Ascending aorta (tissue), 2 donors: ENCODE results near the gene GRIK3. TPM values are rescaled to one million over a fixed set of nuclear protein-coding genes. Genes with fewer than 3 reads are reported as not detected.

Source experiments
- DNase-seq, 2 donors: peaks; one replicate each; pipeline ENCODE4 v3.0.0-alpha.2; 2019; ENCODE audit warnings: low spot score in 2 of 2
- H3K27ac ChIP-seq, 2 donors: fragments of 200-600 bp; sonication (generic); one replicate each; pipeline ENCODE4 v1.5.1; 2016 to 2017; ENCODE audit warnings: mild to moderate bottlenecking in 1 of 2
- H3K27me3 ChIP-seq: fragments of 200-600 bp; sonication (generic); one replicate; pipeline ENCODE4 v1.5.1; 2017
- H3K36me3 ChIP-seq, 2 donors: fragments of 200-600 bp; sonication (generic); one replicate each; pipeline ENCODE4 v1.5.1; 2016
- H3K4me1 ChIP-seq, 2 donors: fragments of 200-600 bp; sonication (generic); one replicate each; pipeline ENCODE4 v1.5.1; 2016 to 2017; ENCODE audit warnings: mild to moderate bottlenecking in 1 of 2
- H3K4me3 ChIP-seq, 2 donors: fragments of 200-600 bp; sonication (generic); one replicate each; pipeline ENCODE4 v1.5.1; 2016 to 2017; ENCODE audit warnings: mild to moderate bottlenecking in 1 of 2
- H3K9me3 ChIP-seq, 2 donors: fragments of 200-600 bp; sonication (generic); one replicate each; pipeline ENCODE4 v1.5.1; 2016
- CTCF ChIP-seq, 3 experiments: fragments of 200-600 bp in 2 of 3; fragments of 450-650 bp in 1 of 3; sonication (generic) in 2 of 3; IDR thresholded peaks; one replicate each; pipeline ENCODE4 v1.5.1; 2016 to 2019; ENCODE audit warnings: antibody characterized with exemption in 3 of 3, mild to moderate bottlenecking in 1 of 3, moderate library complexity in 1 of 3
- intact Hi-C: fragments of 100-400 bp; cut with DNase I; formaldehyde crosslinking; loops from one replicate; pipeline ENCODE4 v1.15.1; 2023
- total RNA-seq: library from RNA; depleted of rRNA; stranded (reverse); fragments of >200 nt; gene quantifications from one replicate; pipeline ENCODE4 v1.1.0, GENCODE V29; 2016

Gene GRIK3
- total RNA-seq, 1 donor from 2014 or later: under 0.01 TPM

- no peak for TF ChIP-seq CTCF (IDR thresholded peaks at IDR 0.05)
- Histone ChIP-seq H3K9me3 (no peaks in the 10 kb centered on the region), H3K4me1 (no peaks in the 10 kb centered on the region), H3K4me3 (no peak overlapping the region), H3K27me3 (no peaks in the 10 kb centered on the region), H3K27ac (no peak overlapping the region), H3K36me3 (no peaks in the 10 kb centered on the region)
- intact Hi-C loops: no loop called here
- DNase-seq: no peak
These were observed 21.3 kb upstream of the GRIK3 start for GRCh38 chr1:37055631-37056030.

DNA sequence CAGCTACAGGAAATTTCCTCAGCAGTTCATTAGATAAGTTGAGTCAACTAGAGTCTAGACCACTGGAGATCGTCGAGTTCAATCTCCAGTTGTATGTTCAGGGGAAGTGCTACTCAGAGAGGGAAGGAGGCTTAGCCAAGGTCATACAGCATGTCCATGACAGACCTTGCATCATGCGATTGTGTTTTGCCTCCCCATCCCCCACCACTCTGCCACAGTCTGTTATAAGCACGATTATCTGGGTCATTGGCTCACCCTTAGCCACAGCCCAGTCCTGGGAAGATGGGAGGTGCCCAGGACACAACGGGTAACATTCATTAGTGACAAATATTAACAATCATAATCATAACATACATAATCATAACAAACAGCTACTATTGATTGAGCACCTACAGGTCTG is 18.9 kb upstream of the GRIK3 start:
- DNase-seq: no peak
- Histone ChIP-seq H3K27ac (no peak overlapping the region), H3K27me3 (no peaks in the 10 kb centered on the region), H3K4me1 (no peaks in the 10 kb centered on the region), H3K9me3 (no peaks in the 10 kb centered on the region), H3K4me3 (no peak overlapping the region), H3K36me3 (no peaks in the 10 kb centered on the region)
- intact Hi-C loops: no loop called here
- TF ChIP-seq CTCF (IDR thresholded peaks at IDR 0.05): no peak

DNA sequence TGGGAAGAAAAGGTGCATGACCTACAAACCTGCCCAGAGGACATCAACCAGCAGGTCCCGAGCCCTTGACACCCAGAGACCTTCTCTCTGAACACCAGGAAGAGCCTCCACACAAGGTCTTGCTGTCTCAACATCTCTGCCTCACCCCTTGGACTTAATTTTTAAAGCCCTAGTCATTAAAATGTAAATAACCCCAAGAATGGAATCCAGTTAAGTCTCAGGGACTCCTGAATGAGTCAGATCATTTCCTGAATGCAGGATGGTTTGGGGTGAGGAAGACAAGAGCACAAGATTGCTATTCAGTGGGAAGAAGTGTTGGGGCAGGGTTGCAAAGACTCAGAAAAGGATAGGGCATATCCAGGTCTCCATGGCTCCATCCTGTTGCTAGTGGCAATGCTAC is 17.8 kb upstream of the GRIK3 start:
- no peak for DNase-seq
- intact Hi-C loops: no loop called here
- no peaks in the 10 kb centered on the region for H3K27me3 ChIP-seq
- no peak overlapping the region for H3K4me3 ChIP-seq
- TF ChIP-seq CTCF (IDR thresholded peaks at IDR 0.05): no peak
- no peak overlapping the region for H3K27ac ChIP-seq
- no peaks in the 10 kb centered on the region for H3K4me1 ChIP-seq
- no peaks in the 10 kb centered on the region for H3K9me3 ChIP-seq
- H3K36me3 ChIP-seq: no peaks in the 10 kb centered on the region

GRCh38 chr1:37051346-37051745 is 17.0 kb upstream of the GRIK3 start:
- no peaks in the 10 kb centered on the region for H3K4me1 ChIP-seq
- no peak overlapping the region for H3K4me3 ChIP-seq
- H3K27ac ChIP-seq: no peak overlapping the region
- H3K9me3 ChIP-seq: no peaks in the 10 kb centered on the region
- no peak for DNase-seq
- TF ChIP-seq CTCF (IDR thresholded peaks at IDR 0.05): no peak
- intact Hi-C loops: no loop called here
- no peaks in the 10 kb centered on the region for H3K36me3 ChIP-seq
- H3K27me3 ChIP-seq: no peaks in the 10 kb centered on the region

DNA sequence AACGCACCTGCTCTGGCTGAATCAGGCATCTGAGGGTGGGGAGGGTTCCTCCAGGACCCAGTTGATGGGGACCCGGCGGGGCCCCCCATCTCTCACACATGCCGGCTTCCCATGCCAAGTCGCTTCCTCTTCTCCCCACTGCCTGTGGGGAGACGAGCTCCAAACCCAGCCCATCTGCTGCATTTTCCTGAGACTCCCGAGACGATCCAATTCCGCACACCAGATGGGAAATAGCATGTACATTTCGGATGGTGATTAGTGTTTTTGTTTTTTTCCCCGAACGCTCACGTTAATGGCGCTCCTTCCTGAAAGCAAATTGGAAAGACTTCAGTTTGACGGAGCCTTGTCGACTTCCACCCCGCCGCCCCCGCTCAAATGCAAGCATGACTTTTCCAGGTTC is 13.2 kb upstream of the GRIK3 start:
- intact Hi-C loops: no loop called here
- no peaks in the 10 kb centered on the region for H3K27me3 ChIP-seq
- no peaks in the 10 kb centered on the region for H3K9me3 ChIP-seq
- no peak for TF ChIP-seq CTCF (IDR thresholded peaks at IDR 0.05)
- H3K4me1 ChIP-seq: no peaks in the 10 kb centered on the region
- H3K36me3 ChIP-seq: no peaks in the 10 kb centered on the region
- H3K4me3 ChIP-seq: no peak overlapping the region
- no peak overlapping the region for H3K27ac ChIP-seq
- no peak for DNase-seq

- Histone ChIP-seq H3K4me3 (no peak overlapping the region), H3K27ac (no peak overlapping the region), H3K36me3 (no peaks in the 10 kb centered on the region), H3K27me3 (no peaks in the 10 kb centered on the region), H3K9me3 (no peaks in the 10 kb centered on the region), H3K4me1 (no peaks in the 10 kb centered on the region)
- intact Hi-C loops: no loop called here
- no peak for DNase-seq
- TF ChIP-seq CTCF (IDR thresholded peaks at IDR 0.05): no peak
These were observed 8.8 kb upstream of the GRIK3 start for GRCh38 chr1:37043101-37043500.
